PC-3 (cell line): ENCODE data around the gene DIP2B. TPM values are rescaled to one million over a fixed set of nuclear protein-coding genes. Genes with fewer than 3 reads are reported as not detected.

ENCODE experiments used
- ATAC-seq: fragments of 200-7000 bp; cut with Tn5 transposase; 2 replicates; pipeline ENCODE4 v1.9.1; 2020; ENCODE audit warnings: mild to moderate bottlenecking, moderate library complexity
- BruUV-seq: library from RNA; stranded (reverse); fragments of 400-500 nt; replicated peaks from 2 replicates; lab custom pipeline; 2021; lab: Mats Ljungman, UMichigan
- CTCF ChIA-PET: fragments of 300-600 bp; sonication (Branson Sonifier 250); formaldehyde crosslinking; loops from one replicate; lab custom pipeline; 2022; ENCODE audit warnings: antibody characterized with exemption; lab: Charles Lee
- POLR2A ChIA-PET: fragments of 300-600 bp; sonication (Branson Sonifier 250); formaldehyde crosslinking; loops from one replicate; lab custom pipeline; 2022; ENCODE audit warnings: antibody characterized with exemption; ENCODE audit not compliant: unreplicated experiment; lab: Charles Lee
- DNase-seq: peaks from one replicate; pipeline ENCODE4 v3.0.0-alpha.2; 2015
- H2AFZ ChIP-seq: fragments of 300-600 bp; sonication (generic); 2 replicates; pipeline ENCODE4 v1.6.0; 2016; ENCODE audit warnings: antibody characterized with exemption, low read length
- H3F3A ChIP-seq: fragments of 300-600 bp; sonication (generic); one replicate; pipeline ENCODE4 v1.6.0; 2017; ENCODE audit warnings: antibody characterized with exemption, low read length, control low read depth, mild to moderate bottlenecking; ENCODE audit not compliant: unreplicated experiment
- H3K27ac ChIP-seq: fragments of 300-600 bp; sonication (generic); 2 replicates; pipeline ENCODE4 v1.5.1; 2016; ENCODE audit warnings: mild to moderate bottlenecking, low read length
- H3K27me3 ChIP-seq: fragments of 300-600 bp; sonication (generic); 2 replicates; pipeline ENCODE4 v1.6.1; 2016; ENCODE audit warnings: low read length, mixed read lengths
- H3K36me3 ChIP-seq: fragments of 300-600 bp; sonication (generic); 2 replicates; pipeline ENCODE4 v1.6.1; 2016; ENCODE audit warnings: low read depth, mixed run types, low read length, mixed read lengths
- H3K4me1 ChIP-seq: fragments of 300-600 bp; sonication (generic); 2 replicates; pipeline ENCODE4 v1.5.1; 2016; ENCODE audit warnings: low read length; ENCODE audit not compliant: insufficient read depth
- H3K4me2 ChIP-seq: fragments of 300-600 bp; sonication (generic); 2 replicates; pipeline ENCODE4 v1.6.0; 2016; ENCODE audit warnings: low read length
- H3K4me3 ChIP-seq: fragments of 300-600 bp; sonication (generic); 2 replicates; pipeline ENCODE4 v1.5.1; 2016; ENCODE audit warnings: mild to moderate bottlenecking, low read length, mixed read lengths
- H3K79me2 ChIP-seq: fragments of 300-600 bp; sonication (generic); 2 replicates; pipeline ENCODE4 v1.6.1; 2017; ENCODE audit warnings: low read length, mixed read lengths
- H3K9ac ChIP-seq: fragments of 300-600 bp; sonication (generic); 2 replicates; pipeline ENCODE4 v1.6.0; 2016; ENCODE audit warnings: mild to moderate bottlenecking, low read length
- H3K9me2 ChIP-seq: fragments of 300-600 bp; sonication (generic); replicated peaks from 2 replicates; pipeline ENCODE4 v1.6.1; 2016; ENCODE audit warnings: mixed run types, low read length, mixed read lengths
- H3K9me3 ChIP-seq: fragments of 300-600 bp; sonication (generic); 2 replicates; pipeline ENCODE4 v1.6.1; 2016; ENCODE audit warnings: low read length, mixed read lengths
- H4K20me1 ChIP-seq: fragments of 300-600 bp; sonication (generic); 2 replicates; pipeline ENCODE4 v1.6.1; 2016; ENCODE audit warnings: low read length, mixed read lengths
- EZH2 ChIP-seq: fragments of 300-600 bp; sonication (generic); IDR thresholded peaks from one replicate; pipeline ENCODE4 v1.6.1; 2017; ENCODE audit warnings: antibody characterized with exemption, mild to moderate bottlenecking, low read length; ENCODE audit not compliant: unreplicated experiment
- EZH2phosphoT487 ChIP-seq: fragments of 300-600 bp; sonication (generic); IDR thresholded peaks from 2 replicates; pipeline ENCODE4 v1.6.1; 2018; ENCODE audit warnings: mild to moderate bottlenecking, antibody characterized with exemption, low read length, borderline replicate concordance
- intact Hi-C: fragments of 100-400 bp; cut with micrococcal nuclease; formaldehyde crosslinking; loops from 2 replicates; pipeline ENCODE4 v1.9.0; 2023
- total RNA-seq: library from RNA; depleted of rRNA; stranded (reverse); fragments of >200 nt; gene quantifications from 2 replicates; pipeline ENCODE4 v1.2.3, GENCODE V29; 2014
- TF ChIP-seq, protein P1 (sequence below): fragments of 300-600 bp; sonication (generic); conservative IDR thresholded peaks from 2 replicates; pipeline ENCODE4 v1.5.1; 2017; ENCODE audit warnings: antibody characterized with exemption, low read depth, mild to moderate bottlenecking, low read length

Gene DIP2B
- total RNA-seq, 1 experiment from 2014 or later: 36.3 TPM

DNA sequence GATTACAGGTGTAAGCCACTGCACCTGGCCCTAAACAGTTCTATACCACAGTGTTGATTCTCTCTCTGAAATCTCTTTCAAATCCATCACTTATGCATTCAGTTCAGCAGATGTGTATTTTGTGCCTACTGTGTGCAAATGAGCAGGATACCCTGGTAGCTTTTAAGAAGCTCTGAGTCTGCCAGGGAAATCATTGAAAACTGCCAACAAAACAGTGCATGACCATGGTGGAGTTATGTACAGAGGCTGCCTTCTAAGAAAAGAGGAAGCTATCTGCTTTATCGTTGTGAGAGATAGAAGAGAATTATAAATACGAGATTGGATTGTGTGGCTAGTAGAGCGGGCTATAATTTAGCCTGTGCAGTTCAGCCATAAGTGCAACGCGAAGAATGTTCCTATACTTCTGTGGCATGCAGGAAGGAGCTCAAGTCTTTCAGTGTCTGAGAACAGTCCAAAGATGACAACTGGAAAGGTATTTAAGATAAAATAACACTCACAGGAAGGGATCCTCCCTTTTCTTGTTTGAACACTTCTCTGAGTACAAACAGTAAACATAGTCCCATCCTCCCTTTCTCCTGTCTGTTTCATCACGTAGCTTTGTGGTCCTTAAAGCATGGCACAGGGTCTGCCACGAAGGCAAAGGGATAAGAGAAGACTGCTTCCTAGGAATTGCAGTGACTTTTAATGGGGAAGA is 4.3 kb downstream of the DIP2B start:
- CTCF ChIA-PET: interaction anchor here (1.0 to 1.9 kb wide), 2 partner anchors 15 to 129 kb away, joined by 4 to 7 read pairs; no protein-coding TSS in a partner anchor
- POLR2A ChIA-PET: interaction anchor here (0.5 to 0.6 kb wide), 3 partner anchors 90 to 265 kb away, joined by 3 to 11 read pairs (median 4); no protein-coding TSS in a partner anchor
- no TSS peak for BruUV-seq
- H3K4me1 ChIP-seq: peaks cover 44% of the 10 kb centered on the region
- no peaks in the 10 kb centered on the region for H3K36me3 ChIP-seq
- no peak overlapping the region for H2AFZ ChIP-seq
- no peaks in the 10 kb centered on the region for H3K9me3 ChIP-seq
- no peaks in the 10 kb centered on the region for H3F3A ChIP-seq
- peak overlapping the region; percentile 36 for H3K27ac ChIP-seq
- TF ChIP-seq, protein P1, sequence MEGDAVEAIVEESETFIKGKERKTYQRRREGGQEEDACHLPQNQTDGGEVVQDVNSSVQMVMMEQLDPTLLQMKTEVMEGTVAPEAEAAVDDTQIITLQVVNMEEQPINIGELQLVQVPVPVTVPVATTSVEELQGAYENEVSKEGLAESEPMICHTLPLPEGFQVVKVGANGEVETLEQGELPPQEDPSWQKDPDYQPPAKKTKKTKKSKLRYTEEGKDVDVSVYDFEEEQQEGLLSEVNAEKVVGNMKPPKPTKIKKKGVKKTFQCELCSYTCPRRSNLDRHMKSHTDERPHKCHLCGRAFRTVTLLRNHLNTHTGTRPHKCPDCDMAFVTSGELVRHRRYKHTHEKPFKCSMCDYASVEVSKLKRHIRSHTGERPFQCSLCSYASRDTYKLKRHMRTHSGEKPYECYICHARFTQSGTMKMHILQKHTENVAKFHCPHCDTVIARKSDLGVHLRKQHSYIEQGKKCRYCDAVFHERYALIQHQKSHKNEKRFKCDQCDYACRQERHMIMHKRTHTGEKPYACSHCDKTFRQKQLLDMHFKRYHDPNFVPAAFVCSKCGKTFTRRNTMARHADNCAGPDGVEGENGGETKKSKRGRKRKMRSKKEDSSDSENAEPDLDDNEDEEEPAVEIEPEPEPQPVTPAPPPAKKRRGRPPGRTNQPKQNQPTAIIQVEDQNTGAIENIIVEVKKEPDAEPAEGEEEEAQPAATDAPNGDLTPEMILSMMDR: no peak
- TF ChIP-seq EZH2: no peak
- TF ChIP-seq EZH2phosphoT487: no peak
- DNase-seq: peak; percentile 62
- H3K9me2 ChIP-seq: no peaks in the 10 kb centered on the region
- H4K20me1 ChIP-seq: peaks cover 25% of the 10 kb centered on the region
- H3K9ac ChIP-seq: no peak overlapping the region
- peak overlapping the region; percentile 18; the same call in 1 of the 2 replicates for H3K4me3 ChIP-seq
- no peaks in the 10 kb centered on the region for H3K27me3 ChIP-seq
- intact Hi-C loops: loop anchor here (10.0 kb wide), 2 partner anchors 226 to 256 kb away; partner anchors contain the start of gene ATF1
- peaks cover 93% of the 10 kb centered on the region for H3K79me2 ChIP-seq
- peak overlapping the region; percentile 96 for H3K4me2 ChIP-seq
- ATAC-seq: peak; percentile 28

DNA sequence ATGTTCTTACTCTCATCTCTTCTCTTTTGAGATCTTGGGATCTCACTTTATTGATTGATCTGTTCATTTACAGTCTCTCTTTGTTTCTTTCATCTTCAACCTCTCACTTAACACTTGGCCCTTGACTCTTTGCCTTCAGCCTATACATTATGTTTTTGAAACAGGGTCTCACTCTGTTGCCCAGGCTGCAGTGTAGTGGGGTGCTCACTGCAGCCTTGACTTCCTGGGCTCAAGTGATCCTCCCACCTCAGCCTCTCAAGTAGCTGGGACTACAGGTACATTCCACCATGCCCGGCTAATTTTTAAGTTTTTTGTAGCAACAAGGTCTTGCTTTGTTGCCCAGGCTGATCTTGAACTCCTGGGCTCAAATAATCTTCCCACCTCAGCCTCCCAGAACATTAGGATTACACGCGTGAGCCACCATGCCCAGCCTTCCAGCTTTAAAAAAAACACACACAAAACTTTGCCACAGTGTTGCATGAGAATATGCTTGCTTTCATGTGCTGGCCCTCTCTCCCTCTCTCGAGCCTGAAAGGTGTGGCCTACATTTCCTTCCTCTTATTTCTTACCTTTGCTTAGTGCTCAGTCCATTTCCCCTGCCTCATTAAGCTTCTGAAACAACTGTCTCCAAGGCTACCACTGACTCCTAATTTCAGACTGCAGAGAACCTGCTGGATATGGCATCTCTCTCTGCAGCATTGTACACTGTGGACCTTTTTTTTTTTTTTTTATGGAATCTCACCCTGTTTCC is 9.9 kb downstream of the DIP2B start:
- H3K9ac ChIP-seq: no peak overlapping the region
- no peaks in the 10 kb centered on the region for H3K9me3 ChIP-seq
- H3K4me3 ChIP-seq: no peak overlapping the region
- 0 out of 2 replicates have a peak, but pooled peaks cover 3% of the 10 kb centered on the region for H4K20me1 ChIP-seq
- ATAC-seq (no peak), DNase-seq (no peak)
- peaks cover 4% of the 10 kb centered on the region; the same call in 1 of the 2 replicates for H3K36me3 ChIP-seq
- intact Hi-C loops: no loop called here
- H3K4me2 ChIP-seq: no peak overlapping the region
- H3K27ac ChIP-seq: no peak overlapping the region
- no peaks in the 10 kb centered on the region for H3K9me2 ChIP-seq
- H3K27me3 ChIP-seq: no peaks in the 10 kb centered on the region
- H3F3A ChIP-seq: no peaks in the 10 kb centered on the region
- ChIA-PET CTCF (no interaction called here), POLR2A (no interaction called here)
- TF ChIP-seq EZH2phosphoT487: no peak
- H3K4me1 ChIP-seq: peaks cover 7% of the 10 kb centered on the region
- no peak overlapping the region for H2AFZ ChIP-seq
- peaks cover 98% of the 10 kb centered on the region for H3K79me2 ChIP-seq
- BruUV-seq: no TSS peak

DNA sequence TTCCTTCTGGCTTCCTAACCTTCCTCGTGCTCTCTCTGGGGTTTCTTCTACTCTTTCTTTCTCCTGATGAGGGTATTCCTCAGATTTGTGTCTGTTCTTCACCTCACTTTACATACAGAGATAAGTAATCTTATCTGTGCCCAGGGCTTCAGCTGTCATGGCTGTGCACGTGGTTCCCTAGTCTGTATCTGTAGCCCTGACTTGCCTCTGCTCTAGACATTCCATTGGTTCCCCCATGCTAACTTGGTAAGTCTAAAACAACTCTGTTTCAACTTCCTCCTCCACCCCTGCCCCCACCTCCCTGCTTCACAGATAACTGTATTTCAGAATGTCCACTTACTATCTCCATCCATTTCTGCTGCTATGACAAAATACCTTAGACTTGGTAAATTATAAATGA is 10.8 kb downstream of the DIP2B start:
- CTCF ChIA-PET: no interaction called here
- no peak for DNase-seq

More for the DNA sequence above, 10.8 kb downstream of the DIP2B start:
- no peak overlapping the region for H3K9ac ChIP-seq
- H3K4me2 ChIP-seq: no peak overlapping the region
- no peaks in the 10 kb centered on the region for H3F3A ChIP-seq
- BruUV-seq: no TSS peak
- H3K36me3 ChIP-seq: peaks cover 4% of the 10 kb centered on the region; the same call in 1 of the 2 replicates
- TF ChIP-seq, protein P1: no peak
- no peak for TF ChIP-seq EZH2phosphoT487
- TF ChIP-seq EZH2: no peak
- no peak for ATAC-seq
- H3K4me1 ChIP-seq: no peaks in the 10 kb centered on the region; the same call in 1 of the 2 replicates
- H3K79me2 ChIP-seq: peaks cover 98% of the 10 kb centered on the region
- H3K4me3 ChIP-seq: no peak overlapping the region
- intact Hi-C loops: no loop called here
- no peaks in the 10 kb centered on the region for H3K9me2 ChIP-seq
- no peaks in the 10 kb centered on the region for H3K27me3 ChIP-seq
- H4K20me1 ChIP-seq: no peaks in the 10 kb centered on the region
- no peak overlapping the region for H3K27ac ChIP-seq
- H2AFZ ChIP-seq: no peak overlapping the region
- POLR2A ChIA-PET: no interaction called here
- H3K9me3 ChIP-seq: no peaks in the 10 kb centered on the region
